Ectodermal cell (in vitro differentiated cells): Measurements from ENCODE around the gene DOCK2.
"Not testable (repeated sequence)": the region's sequence is repeated elsewhere in the genome, so short reads cannot be mapped to it uniquely, and the experiment has no call there.

Experiments
- H3K27ac ChIP-seq: 2 replicates; pipeline ENCODE4 v1.7.0; 2013; ENCODE audit warnings: mild to moderate bottlenecking, low read depth, low read length; ENCODE audit not compliant: insufficient read depth, poor library complexity, severe bottlenecking
- H3K27me3 ChIP-seq: 2 replicates; pipeline ENCODE4 v1.7.0; 2013; ENCODE audit warnings: mild to moderate bottlenecking, low read length; ENCODE audit not compliant: insufficient read depth, control insufficient read depth, poor library complexity, severe bottlenecking
- H3K36me3 ChIP-seq: one replicate; pipeline ENCODE4 v1.7.0; 2013; ENCODE audit warnings: low read length; ENCODE audit not compliant: control insufficient read depth, insufficient read depth
- H3K4me1 ChIP-seq: one replicate; pipeline ENCODE4 v1.7.0; 2013; ENCODE audit warnings: low read length; ENCODE audit not compliant: control insufficient read depth, insufficient read depth
- H3K4me3 ChIP-seq: 2 replicates; pipeline ENCODE4 v1.7.0; 2013; ENCODE audit warnings: low read depth, low read length, control low read depth; ENCODE audit not compliant: insufficient read depth
- H3K9me3 ChIP-seq: 2 replicates; pipeline ENCODE4 v1.7.0; 2013; ENCODE audit warnings: mild to moderate bottlenecking, low read length, moderate library complexity; ENCODE audit not compliant: control insufficient read depth
- WGBS, 2 experiments: methylation state at CpG; one replicate each; pipeline ENCODE4 v1.1.7; 2013; ENCODE audit warnings: missing lambda C conversion rate in 2 of 2; 5-methylcytosine and 5-hydroxymethylcytosine counted together

DOCK2 gene

DNA sequence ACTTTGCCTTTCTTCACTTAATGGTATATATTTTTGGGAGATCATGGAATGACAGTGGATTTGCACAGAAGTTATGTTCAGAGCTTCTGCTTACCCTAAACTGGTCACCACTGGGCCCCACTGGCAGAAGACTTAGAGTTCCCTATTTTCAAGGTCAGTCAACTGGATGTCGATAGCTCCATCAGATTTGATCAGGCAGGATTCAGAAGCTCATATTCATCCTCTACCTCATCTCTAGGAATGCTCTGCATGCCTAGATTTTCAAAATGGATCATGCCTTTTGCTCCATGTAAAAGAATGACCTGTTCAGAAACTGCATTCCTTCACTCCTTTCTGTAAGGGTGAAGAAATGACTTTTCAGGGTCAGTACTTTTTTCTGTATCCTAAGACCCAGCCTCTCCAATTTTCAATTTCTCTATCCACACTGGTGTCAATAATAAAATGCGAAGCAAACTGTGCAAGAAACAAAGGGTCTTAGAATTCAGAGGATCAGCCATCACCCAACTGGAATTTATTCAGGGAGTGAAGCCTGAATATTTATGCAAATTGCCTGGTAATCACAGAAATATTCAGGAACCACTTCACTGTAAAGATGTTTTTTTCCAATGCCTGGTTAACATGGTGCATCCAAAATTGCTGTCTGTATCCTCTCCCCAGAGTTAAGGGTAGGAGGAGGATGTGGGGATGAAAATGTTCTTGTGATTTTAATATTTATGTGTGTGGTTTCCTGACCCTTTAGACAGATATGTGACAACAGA, 125.4 kb downstream of the DOCK2 start:
- Histone ChIP-seq H3K27ac (no peak overlapping the region), H3K27me3 (no peaks in the 10 kb centered on the region)
- 90 to 93% methylated on average over 2 of the region's 2 CpGs for WGBS, 2 experiments

DNA sequence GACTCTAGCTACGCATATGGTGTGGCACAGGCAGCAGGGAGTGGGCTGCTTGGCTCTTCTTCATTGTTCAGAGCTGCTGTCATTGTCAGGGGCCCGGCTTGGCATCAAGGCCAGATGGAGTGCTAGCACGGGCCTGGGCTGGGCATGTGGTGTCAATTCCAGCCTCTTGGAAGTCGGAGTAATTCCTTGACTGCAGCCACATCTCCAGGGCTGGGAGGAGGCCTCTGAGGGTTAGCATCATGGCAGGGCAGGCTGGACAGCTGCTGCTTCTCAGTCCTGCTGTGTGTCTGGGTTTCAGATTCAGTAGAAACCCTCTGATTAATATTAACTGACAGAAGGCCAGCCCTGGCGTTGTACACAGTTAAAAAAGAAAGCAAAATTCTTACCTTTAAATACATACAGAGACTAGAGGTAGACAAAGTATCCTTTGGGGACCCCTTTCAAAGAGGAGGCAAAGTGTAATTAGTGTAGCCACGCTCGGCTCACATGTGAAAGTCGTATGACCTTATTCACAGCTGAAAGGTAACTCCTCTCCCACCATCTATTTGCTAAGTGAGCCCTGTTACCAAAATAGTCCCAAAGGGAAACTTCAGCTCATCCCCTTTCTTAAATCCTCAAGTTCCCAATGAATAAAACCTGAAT, 126.4 kb downstream of the DOCK2 start:
- Histone ChIP-seq H3K27me3 (no peaks in the 10 kb centered on the region), H3K4me1 (no peaks in the 10 kb centered on the region), H3K27ac (no peak overlapping the region), H3K36me3 (no peaks in the 10 kb centered on the region), H3K4me3 (no peak overlapping the region), H3K9me3 (no peaks in the 10 kb centered on the region)
- WGBS, 2 experiments, result 88 to 89% methylated on average over 8 of the region's 8 CpGs

More for the DNA sequence above, 125.4 kb downstream of the DOCK2 start:
- Histone ChIP-seq H3K4me3 (no peak overlapping the region), H3K36me3 (no peaks in the 10 kb centered on the region), H3K9me3 (no peaks in the 10 kb centered on the region), H3K4me1 (no peaks in the 10 kb centered on the region)

DNA sequence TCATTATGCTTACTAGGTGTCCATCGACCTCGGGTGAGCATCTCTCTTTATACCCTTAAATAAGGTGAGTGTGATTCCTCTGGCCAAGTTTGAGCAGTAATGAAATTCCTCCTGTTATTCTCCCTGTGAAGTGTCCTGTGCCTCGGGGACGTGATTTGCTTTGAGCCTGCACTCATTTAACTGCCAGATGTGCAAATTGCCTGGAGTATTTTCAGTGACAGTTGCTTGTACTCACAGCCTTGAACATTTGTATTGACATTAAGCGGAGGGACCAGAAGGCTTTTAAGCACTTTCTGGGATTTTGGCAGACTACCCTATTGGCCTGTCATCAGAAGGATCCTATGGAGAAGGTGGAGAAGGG, 126.9 kb downstream of the DOCK2 start:
- Histone ChIP-seq H3K4me3 (no peak overlapping the region), H3K9me3 (no peaks in the 10 kb centered on the region), H3K27ac (no peak overlapping the region), H3K27me3 (no peaks in the 10 kb centered on the region), H3K4me1 (no peaks in the 10 kb centered on the region), H3K36me3 (no peaks in the 10 kb centered on the region)
- 88 to 93% methylated on average over 5 of the region's 5 CpGs for WGBS, 2 experiments

DNA sequence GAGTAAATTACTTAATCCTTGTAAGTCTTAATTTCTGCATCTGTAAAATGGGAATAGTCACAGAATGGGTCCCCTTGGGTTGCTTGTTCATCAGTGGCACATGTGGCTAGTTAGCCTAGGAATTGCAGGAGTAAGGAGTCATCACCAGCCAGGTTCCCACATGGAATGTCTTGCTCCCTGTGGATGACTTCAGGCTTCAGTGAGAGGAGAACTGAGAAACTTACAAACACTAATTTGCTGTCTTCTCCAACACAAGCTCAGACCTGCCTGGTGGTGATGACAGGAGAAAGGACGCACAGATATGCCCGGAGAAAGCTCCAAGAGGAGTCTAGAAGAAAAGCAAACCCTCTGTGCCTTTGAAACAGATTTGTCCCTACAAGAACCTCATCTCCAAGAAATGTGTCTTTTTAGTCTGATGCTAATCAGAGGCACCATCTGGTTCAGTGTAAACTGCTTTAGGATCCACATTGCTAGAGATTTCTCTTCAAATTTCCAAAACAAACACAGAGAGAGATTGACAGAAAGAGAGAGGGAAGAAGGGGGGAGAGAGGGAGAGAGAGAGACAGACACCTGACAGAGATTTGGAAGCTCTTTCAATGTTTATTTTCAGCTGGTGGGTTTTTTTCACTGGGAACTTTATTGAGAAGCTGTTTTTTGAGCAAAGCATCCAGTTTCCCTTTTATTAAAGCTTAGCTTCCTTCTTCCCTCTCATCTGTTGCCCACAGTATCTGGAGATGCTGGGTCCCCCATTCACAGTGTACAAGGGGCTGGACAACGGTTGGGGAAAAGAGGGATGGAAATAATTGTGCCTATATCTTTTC, 128.3 kb downstream of the DOCK2 start:
- no peak overlapping the region for H3K27ac ChIP-seq
- H3K27me3 ChIP-seq, result no peaks in the 10 kb centered on the region
- no peaks in the 10 kb centered on the region for H3K36me3 ChIP-seq
- 90 to 95% methylated on average over 2 to 3 of the region's 3 CpGs for WGBS, 2 experiments
- H3K9me3 ChIP-seq, result no peaks in the 10 kb centered on the region
- H3K4me3 ChIP-seq, result no peak overlapping the region
- H3K4me1 ChIP-seq, result no peaks in the 10 kb centered on the region

DNA sequence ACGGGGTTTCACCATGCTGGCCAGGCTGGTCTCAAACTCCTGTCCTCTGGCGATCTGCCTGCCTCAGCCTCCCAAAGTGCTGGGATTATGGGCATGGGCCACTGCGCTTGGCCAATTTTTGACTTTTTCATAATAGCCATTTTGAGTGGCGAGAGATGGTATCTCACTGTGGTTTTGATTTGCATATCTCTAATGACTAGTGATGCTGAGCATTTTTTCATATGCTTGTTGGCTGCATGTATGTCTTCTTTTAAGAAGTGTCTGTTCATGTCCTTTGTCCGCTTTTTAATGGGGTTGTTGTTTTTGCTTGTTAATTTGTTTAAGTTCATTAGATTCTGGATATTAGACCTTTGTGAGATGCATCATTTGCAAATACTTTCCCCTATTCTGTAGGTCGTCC, 129.9 kb downstream of the DOCK2 start:
- WGBS, 2 experiments, result 91 to 92% methylated on average over 5 to 6 of the region's 6 CpGs
- H3K27ac ChIP-seq, H3K27me3 ChIP-seq, H3K4me3 ChIP-seq, H3K9me3 ChIP-seq, H3K36me3 ChIP-seq, H3K4me1 ChIP-seq: not testable (repeated sequence)

DNA sequence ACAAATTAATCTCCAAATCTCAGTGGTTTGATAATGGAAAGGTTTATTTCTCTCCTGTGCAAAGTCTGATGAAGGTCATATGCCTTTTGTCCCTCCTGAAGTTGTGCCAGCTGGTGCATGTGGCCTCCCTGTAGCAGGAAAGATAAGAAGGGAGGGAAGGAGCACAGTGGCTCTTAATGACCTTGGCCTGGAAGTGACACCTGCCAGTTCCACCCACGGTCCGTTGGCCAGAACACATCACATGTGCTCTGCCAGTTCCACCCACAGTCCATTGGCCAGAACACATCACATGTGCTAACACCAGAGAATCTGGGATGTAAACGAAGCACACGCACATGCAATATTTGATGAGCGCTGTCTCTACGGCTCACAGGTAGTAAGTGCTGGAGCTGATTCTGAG, 130.9 kb downstream of the DOCK2 start:
- no peaks in the 10 kb centered on the region for H3K36me3 ChIP-seq
- H3K9me3 ChIP-seq, result no peaks in the 10 kb centered on the region
- H3K27me3 ChIP-seq, result no peaks in the 10 kb centered on the region
- no peak overlapping the region for H3K27ac ChIP-seq
- H3K4me3 ChIP-seq, result no peak overlapping the region
- no peaks in the 10 kb centered on the region for H3K4me1 ChIP-seq
- WGBS, 2 experiments, result 83 to 85% methylated on average over 6 of the region's 6 CpGs

DNA sequence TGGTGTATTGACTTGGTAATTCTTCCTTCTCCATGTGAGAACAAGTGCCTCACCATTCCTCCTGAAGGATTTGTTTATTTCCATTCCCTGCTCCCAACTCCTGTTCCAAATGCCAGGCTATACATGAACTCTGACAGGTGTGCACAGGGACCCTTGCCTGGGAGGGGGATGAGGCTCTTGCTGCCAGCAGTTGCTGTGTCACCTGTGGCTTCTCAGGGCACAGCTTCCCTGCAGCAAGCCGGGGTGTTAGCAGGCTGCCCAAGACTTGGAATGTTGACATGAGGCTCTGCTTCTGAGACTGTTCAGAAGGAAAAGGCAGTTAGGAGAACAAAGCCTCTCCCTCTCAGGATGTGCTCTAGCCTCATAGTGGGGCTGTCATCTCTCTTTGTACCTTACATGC, 131.3 kb downstream of the DOCK2 start:
- no peaks in the 10 kb centered on the region for H3K4me1 ChIP-seq
- no peak overlapping the region for H3K4me3 ChIP-seq
- no peaks in the 10 kb centered on the region for H3K36me3 ChIP-seq
- H3K27ac ChIP-seq, result no peak overlapping the region
- H3K27me3 ChIP-seq, result no peaks in the 10 kb centered on the region
- WGBS, 2 experiments, result 78 to 80% methylated on average over 1 of the region's 1 CpG
- H3K9me3 ChIP-seq, result no peaks in the 10 kb centered on the region

DNA sequence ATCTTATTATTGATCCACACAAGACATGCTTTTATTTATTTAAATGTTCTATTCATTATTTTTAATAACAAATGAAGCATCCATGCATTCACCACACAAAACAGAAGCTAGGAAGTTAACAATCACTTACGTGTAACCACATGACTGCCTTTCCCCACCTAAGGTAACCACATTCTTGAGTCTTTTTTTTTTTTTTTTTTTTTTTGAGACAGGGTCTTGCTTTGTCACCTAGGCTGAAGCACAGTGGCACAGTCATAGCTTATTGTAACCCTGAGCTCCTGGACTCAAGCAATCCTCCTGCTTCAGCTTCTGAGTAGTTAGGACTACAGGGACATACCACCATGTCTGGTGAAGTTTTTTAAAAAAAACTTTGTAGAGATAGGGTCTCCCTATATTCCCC, 133.0 kb downstream of the DOCK2 start:
- 79 to 90% methylated on average over 1 of the region's 1 CpG for WGBS, 2 experiments
- Histone ChIP-seq H3K27ac (no peak overlapping the region), H3K27me3 (no peaks in the 10 kb centered on the region), H3K4me3 (no peak overlapping the region), H3K9me3 (no peaks in the 10 kb centered on the region), H3K36me3 (no peaks in the 10 kb centered on the region), H3K4me1 (no peaks in the 10 kb centered on the region)

DNA sequence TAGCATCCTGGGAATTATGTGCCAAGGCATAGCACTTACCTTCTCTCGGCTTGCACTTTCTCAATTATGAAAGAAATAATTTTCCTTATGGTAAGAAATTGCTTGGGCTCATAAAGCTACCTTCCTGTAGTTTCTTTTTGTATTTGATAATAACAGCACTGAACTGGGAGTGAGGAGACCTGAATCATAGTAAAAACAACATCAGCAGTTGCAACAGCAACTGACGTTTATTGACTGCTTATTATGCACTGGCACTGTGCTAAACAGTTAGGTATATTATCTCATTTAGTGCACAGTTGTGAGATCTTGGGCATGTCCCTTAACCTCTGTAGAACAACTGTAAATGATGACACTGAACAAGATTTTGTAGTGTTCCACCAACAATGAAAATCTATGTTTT, 135.2 kb downstream of the DOCK2 start:
- WGBS, 2 experiments, result 74 to 97% methylated on average over 2 of the region's 2 CpGs
- H3K4me1 ChIP-seq, result peaks cover 4% of the 10 kb centered on the region
- no peak overlapping the region for H3K27ac ChIP-seq
- no peaks in the 10 kb centered on the region for H3K9me3 ChIP-seq
- H3K36me3 ChIP-seq, result no peaks in the 10 kb centered on the region
- H3K27me3 ChIP-seq, result no peaks in the 10 kb centered on the region
- no peak overlapping the region for H3K4me3 ChIP-seq

DNA sequence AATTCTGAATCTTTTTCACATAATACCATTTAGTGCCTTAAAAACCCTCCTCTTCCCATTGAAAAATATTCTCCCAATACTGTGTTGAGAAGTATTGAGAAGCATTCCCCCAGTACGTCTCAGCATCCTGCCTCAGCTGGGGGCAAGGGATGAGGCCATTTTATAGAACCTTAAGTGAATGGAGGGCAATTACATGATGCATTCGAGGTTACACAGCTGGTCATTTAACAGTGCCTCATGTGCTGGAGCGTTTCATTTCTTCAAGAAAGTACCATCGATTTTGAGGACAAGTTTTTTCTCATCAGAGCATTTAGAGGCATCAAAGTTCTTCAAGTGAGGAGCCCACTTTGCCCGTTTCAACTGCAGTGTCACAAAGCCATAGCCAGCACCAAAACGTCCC, 135.6 kb downstream of the DOCK2 start:
- peaks cover 6% of the 10 kb centered on the region for H3K4me1 ChIP-seq
- H3K27me3 ChIP-seq, result no peaks in the 10 kb centered on the region
- no peaks in the 10 kb centered on the region for H3K36me3 ChIP-seq
- 86% methylated on average over 6 of the region's 6 CpGs for WGBS, 2 experiments
- H3K27ac ChIP-seq, result no peak overlapping the region
- no peak overlapping the region for H3K4me3 ChIP-seq
- no peaks in the 10 kb centered on the region for H3K9me3 ChIP-seq
